Liver (tissue), 9 donors: ENCODE data around the gene CMTM7. TPM values are rescaled to one million over a fixed set of nuclear protein-coding genes. Genes with fewer than 3 reads are reported as not detected.

ENCODE experiments used
- DNase-seq: peaks from one replicate; pipeline ENCODE4 v3.0.0-alpha.2; 2017; ENCODE audit warnings: low spot score
- H3K27ac ChIP-seq, 2 donors: one replicate each; pipeline ENCODE4 v1.7.0; 2013; ENCODE audit warnings: inconsistent platforms in 2 of 2, low read length in 2 of 2, control low read depth in 1 of 2, low read depth in 1 of 2, mild to moderate bottlenecking in 1 of 2
- H3K27me3 ChIP-seq, 4 donors: one replicate each; pipeline versions ENCODE4 v1.6.1 to v1.7.0; 2013; ENCODE audit warnings: low read length in 3 of 4, inconsistent platforms in 1 of 4, mild to moderate bottlenecking in 1 of 4, moderate library complexity in 1 of 4; ENCODE audit not compliant: control insufficient read depth in 4 of 4, insufficient read depth in 4 of 4
- H3K36me3 ChIP-seq, 4 donors: one replicate each; pipeline versions ENCODE4 v1.6.1 to v1.7.0; 2013; ENCODE audit warnings: low read length in 3 of 4, mild to moderate bottlenecking in 3 of 4, low read depth in 1 of 4, moderate library complexity in 1 of 4; ENCODE audit not compliant: control insufficient read depth in 4 of 4, insufficient read depth in 3 of 4
- H3K4me1 ChIP-seq, 4 donors: one replicate each; pipeline versions ENCODE4 v1.6.1 to v1.7.0; 2013; ENCODE audit warnings: low read length in 3 of 4, mild to moderate bottlenecking in 3 of 4, moderate library complexity in 1 of 4; ENCODE audit not compliant: control insufficient read depth in 4 of 4, insufficient read depth in 4 of 4
- H3K4me3 ChIP-seq, 3 donors: one replicate each; pipeline versions ENCODE4 v1.6.1 to v1.7.0; 2013; ENCODE audit warnings: low read length in 3 of 3, control low read depth in 1 of 3, low read depth in 1 of 3, mild to moderate bottlenecking in 1 of 3
- H3K9ac ChIP-seq, 2 donors: one replicate each; pipeline ENCODE4 v1.7.0; 2013; ENCODE audit warnings: low read length in 2 of 2, mild to moderate bottlenecking in 2 of 2, moderate library complexity in 2 of 2, control low read depth in 1 of 2, low read depth in 1 of 2
- H3K9me3 ChIP-seq, 4 donors: one replicate each; pipeline versions ENCODE4 v1.6.1 to v1.7.0; 2013; ENCODE audit warnings: low read length in 3 of 4; ENCODE audit not compliant: control insufficient read depth in 4 of 4
- FOXA1 ChIP-seq: IDR thresholded peaks from 2 replicates; pipeline ENCODE4 v1.6.1; 2016; ENCODE audit warnings: antibody characterized with exemption
- FOXA2 ChIP-seq: IDR thresholded peaks from 2 replicates; pipeline ENCODE4 v1.6.1; 2016; ENCODE audit warnings: antibody characterized with exemption
- GABPA ChIP-seq, 2 donors: IDR thresholded peaks in 1 of 2; conservative IDR thresholded peaks in 1 of 2; 2 replicates each; pipeline ENCODE4 v1.6.1; 2016; ENCODE audit warnings: antibody characterized with exemption in 2 of 2, mild to moderate bottlenecking in 1 of 2, moderate library complexity in 1 of 2
- HNF4A ChIP-seq, 2 donors: conservative IDR thresholded peaks; 2 replicates each; pipeline ENCODE4 v1.6.1; 2016; ENCODE audit warnings: antibody characterized with exemption in 2 of 2, mild to moderate bottlenecking in 2 of 2
- HNF4G ChIP-seq: IDR thresholded peaks from 2 replicates; pipeline ENCODE4 v1.6.1; 2016; ENCODE audit warnings: antibody characterized with exemption
- JUND ChIP-seq, 2 donors: IDR thresholded peaks; 2 replicates each; pipeline ENCODE4 v1.6.1; 2016; ENCODE audit warnings: antibody characterized with exemption in 2 of 2
- NR2F2 ChIP-seq: IDR thresholded peaks from 2 replicates; pipeline ENCODE4 v1.6.1; 2016; ENCODE audit warnings: antibody characterized with exemption
- RAD21 ChIP-seq, 2 donors: IDR thresholded peaks; 2 replicates each; pipeline ENCODE4 v1.6.1; 2016; ENCODE audit warnings: antibody characterized with exemption in 2 of 2, mild to moderate bottlenecking in 2 of 2
- RXRA ChIP-seq, 2 donors: IDR thresholded peaks; 2 replicates each; pipeline ENCODE4 v1.6.1; 2017 to 2018; ENCODE audit warnings: antibody characterized with exemption in 2 of 2, mild to moderate bottlenecking in 1 of 2
- SP1 ChIP-seq: IDR thresholded peaks from 2 replicates; pipeline ENCODE4 v1.6.1; 2018; ENCODE audit warnings: antibody characterized with exemption, mild to moderate bottlenecking
- TAF1 ChIP-seq: conservative IDR thresholded peaks from 2 replicates; pipeline ENCODE4 v1.6.1; 2016; ENCODE audit warnings: antibody characterized with exemption, mild to moderate bottlenecking
- YY1 ChIP-seq: IDR thresholded peaks from 2 replicates; pipeline ENCODE4 v1.6.1; 2016; ENCODE audit warnings: antibody characterized with exemption, mild to moderate bottlenecking
- WGBS: extraction: QIAGEN DNeasy Blood & Tissue Kit; methylation state at CpG from one replicate; pipeline ENCODE4 v1.1.7; 2013; 5-methylcytosine and 5-hydroxymethylcytosine counted together
- polyA plus RNA-seq, 2 donors: library from polyadenylated mRNA; stranded (reverse) in 1 of 2; unstranded in 1 of 2; fragments of 200-250 nt in 1 of 2; fragments of >200 nt in 1 of 2; fragmentation: Nextera tagmentation in 1 of 2; extraction: Ambion mirVana in 1 of 2; gene quantifications; one replicate each; pipeline versions ENCODE4 v1.2.1 to v1.2.3, GENCODE V29; 2013 to 2015
- total RNA-seq, 2 donors: library from RNA; depleted of rRNA; stranded (reverse); fragments of >200 nt; gene quantifications; one replicate each; pipeline ENCODE4 v1.2.3, GENCODE V29; 2014
- TF ChIP-seq, protein P1 (sequence below): IDR thresholded peaks from 2 replicates; pipeline ENCODE4 v1.6.1; 2016; ENCODE audit warnings: antibody characterized with exemption
- TF ChIP-seq, protein P2 (sequence below): fragments of 150-350 bp; IDR thresholded peaks from 2 replicates; pipeline ENCODE4 v1.5.1; 2017; ENCODE audit warnings: improper control_type of control experiment, low read depth, low read length; ENCODE audit not compliant: missing input control
- TF ChIP-seq, protein P3 (sequence below): IDR thresholded peaks from 2 replicates; pipeline ENCODE4 v1.6.1; 2016; ENCODE audit warnings: antibody characterized with exemption
- TF ChIP-seq, protein P4 (sequence below): IDR thresholded peaks from 2 replicates; pipeline ENCODE4 v1.6.1; 2016; ENCODE audit warnings: antibody characterized with exemption, mild to moderate bottlenecking
- TF ChIP-seq, protein P5 (sequence below): IDR thresholded peaks from 2 replicates; pipeline ENCODE4 v1.6.1; 2016; ENCODE audit warnings: antibody characterized with exemption
- donor health status: healthy.
- donor health status: healthy.
- donor health status: healthy.
- donor health status: healthy.
- donor health status: healthy.

CMTM7 gene
- total and polyA plus RNA-seq, 4 donors, result 3.6 to 20.3 (median 4.1) TPM

DNA sequence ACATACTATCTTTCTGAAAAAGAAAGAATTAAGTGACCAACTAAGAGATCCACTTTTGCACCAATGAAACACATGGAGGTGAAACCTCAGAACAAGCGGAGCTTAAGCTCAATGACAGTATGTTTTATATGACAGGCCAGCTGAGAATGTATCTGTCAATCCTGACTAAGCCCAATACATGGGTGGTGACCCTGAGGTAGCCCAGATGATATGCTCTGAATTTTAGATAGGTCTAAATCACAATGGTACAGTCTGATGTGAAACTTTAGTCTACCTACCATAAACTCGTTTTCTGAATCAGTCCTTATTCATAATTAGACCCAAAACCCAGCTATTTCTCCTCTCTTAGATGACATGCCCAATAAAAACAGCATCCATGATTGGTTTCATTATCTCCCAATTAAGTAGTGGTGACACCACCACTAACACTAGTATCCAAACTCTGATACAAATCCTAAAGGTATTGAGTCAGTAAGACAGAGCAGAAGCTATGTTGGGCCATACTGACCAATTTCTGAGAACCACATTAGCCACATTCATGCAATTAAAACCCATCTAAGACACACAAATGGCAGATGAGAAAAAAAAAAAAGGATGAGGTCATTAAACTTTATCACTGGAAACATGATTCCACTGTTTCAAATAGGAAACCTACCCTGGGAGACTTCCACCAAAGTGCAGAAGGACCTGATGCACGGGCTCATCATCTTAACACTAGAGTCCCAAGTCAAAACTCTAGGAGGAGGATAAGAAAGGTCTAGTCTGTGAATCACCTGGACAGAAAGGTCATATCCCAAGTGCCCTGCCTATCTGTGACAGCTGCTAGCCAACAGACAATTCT, 90.4 kb downstream of the CMTM7 start:
- H3K9ac ChIP-seq, result no peak overlapping the region
- H3K4me1 ChIP-seq, result no peaks in the 10 kb centered on the region
- peaks cover 10 to 27% (median 20%) of the 10 kb centered on the region in 4 donors for H3K36me3 ChIP-seq
- 97% methylated on average over 3 of the region's 3 CpGs for WGBS
- TF ChIP-seq TAF1 (no peak), RAD21 (IDR thresholded peaks at IDR 0.05) (no peak), JUND (IDR thresholded peaks at IDR 0.05) (no peak), NR2F2 (no peak)
- TF ChIP-seq, protein P1, sequence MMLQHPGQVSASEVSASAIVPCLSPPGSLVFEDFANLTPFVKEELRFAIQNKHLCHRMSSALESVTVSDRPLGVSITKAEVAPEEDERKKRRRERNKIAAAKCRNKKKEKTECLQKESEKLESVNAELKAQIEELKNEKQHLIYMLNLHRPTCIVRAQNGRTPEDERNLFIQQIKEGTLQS, result no peak
- no peaks in the 10 kb centered on the region for H3K27me3 ChIP-seq
- DNase-seq, result no peak
- H3K27ac ChIP-seq, result no peak overlapping the region
- no peaks in the 10 kb centered on the region for H3K9me3 ChIP-seq
- no peak overlapping the region for H3K4me3 ChIP-seq

DNA sequence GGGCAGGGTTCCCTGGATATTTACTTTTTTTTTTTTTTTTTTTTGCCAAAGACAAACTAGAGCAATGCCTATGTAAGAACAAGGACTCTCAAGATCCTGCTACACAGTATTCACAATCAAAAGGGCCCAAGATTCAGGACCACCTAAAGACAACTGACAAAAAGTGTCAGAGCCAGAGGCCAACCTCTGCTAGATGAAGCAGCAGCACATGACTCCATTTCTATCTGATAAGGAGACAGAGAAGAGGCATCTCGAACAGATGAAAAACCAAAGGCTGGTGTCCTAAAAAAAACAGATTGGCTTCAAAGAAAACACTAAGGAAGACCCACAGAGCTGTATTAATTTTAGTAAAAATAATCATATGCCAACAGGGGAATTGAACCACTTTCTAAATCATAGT, 91.0 kb downstream of the CMTM7 start:
- Histone ChIP-seq H3K4me1 (no peaks in the 10 kb centered on the region), H3K27me3 (no peaks in the 10 kb centered on the region), H3K27ac (no peak overlapping the region), H3K9me3 (no peaks in the 10 kb centered on the region), H3K9ac (no peak overlapping the region), H3K36me3 (peaks cover 10 to 33% (median 23%) of the 10 kb centered on the region in 4 donors), H3K4me3 (no peak overlapping the region)
- 96% methylated on average over 1 of the region's 1 CpG for WGBS
- DNase-seq, result no peak
- TF ChIP-seq JUND (IDR thresholded peaks at IDR 0.05) (no peak), RXRA (IDR thresholded peaks at IDR 0.05) (no peak), HNF4G (no peak), TAF1 (no peak), SP1 (no peak)
- TF ChIP-seq, protein P2, sequence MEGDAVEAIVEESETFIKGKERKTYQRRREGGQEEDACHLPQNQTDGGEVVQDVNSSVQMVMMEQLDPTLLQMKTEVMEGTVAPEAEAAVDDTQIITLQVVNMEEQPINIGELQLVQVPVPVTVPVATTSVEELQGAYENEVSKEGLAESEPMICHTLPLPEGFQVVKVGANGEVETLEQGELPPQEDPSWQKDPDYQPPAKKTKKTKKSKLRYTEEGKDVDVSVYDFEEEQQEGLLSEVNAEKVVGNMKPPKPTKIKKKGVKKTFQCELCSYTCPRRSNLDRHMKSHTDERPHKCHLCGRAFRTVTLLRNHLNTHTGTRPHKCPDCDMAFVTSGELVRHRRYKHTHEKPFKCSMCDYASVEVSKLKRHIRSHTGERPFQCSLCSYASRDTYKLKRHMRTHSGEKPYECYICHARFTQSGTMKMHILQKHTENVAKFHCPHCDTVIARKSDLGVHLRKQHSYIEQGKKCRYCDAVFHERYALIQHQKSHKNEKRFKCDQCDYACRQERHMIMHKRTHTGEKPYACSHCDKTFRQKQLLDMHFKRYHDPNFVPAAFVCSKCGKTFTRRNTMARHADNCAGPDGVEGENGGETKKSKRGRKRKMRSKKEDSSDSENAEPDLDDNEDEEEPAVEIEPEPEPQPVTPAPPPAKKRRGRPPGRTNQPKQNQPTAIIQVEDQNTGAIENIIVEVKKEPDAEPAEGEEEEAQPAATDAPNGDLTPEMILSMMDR, result no peak
- TF ChIP-seq, protein P3, sequence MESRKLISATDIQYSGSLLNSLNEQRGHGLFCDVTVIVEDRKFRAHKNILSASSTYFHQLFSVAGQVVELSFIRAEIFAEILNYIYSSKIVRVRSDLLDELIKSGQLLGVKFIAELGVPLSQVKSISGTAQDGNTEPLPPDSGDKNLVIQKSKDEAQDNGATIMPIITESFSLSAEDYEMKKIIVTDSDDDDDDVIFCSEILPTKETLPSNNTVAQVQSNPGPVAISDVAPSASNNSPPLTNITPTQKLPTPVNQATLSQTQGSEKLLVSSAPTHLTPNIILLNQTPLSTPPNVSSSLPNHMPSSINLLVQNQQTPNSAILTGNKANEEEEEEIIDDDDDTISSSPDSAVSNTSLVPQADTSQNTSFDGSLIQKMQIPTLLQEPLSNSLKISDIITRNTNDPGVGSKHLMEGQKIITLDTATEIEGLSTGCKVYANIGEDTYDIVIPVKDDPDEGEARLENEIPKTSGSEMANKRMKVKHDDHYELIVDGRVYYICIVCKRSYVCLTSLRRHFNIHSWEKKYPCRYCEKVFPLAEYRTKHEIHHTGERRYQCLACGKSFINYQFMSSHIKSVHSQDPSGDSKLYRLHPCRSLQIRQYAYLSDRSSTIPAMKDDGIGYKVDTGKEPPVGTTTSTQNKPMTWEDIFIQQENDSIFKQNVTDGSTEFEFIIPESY, result no peak

DNA sequence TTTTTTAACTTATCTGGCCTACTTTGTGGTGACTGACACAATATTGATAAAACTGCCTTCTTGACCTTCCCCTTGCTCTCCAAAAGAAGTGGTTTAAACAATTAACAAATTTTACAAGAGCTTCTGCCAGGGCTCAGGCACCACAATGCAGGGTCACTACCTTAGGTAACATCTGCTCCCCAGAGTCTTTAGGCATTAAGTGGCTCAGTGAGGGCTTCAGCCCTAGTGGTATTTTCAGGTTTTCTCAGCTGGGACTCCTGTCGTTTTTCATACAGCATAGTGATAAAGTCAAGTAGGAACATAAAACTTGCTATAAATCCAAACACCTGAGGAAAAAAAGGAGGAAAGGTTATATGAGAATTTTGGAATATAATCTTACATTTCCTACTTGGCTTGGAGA, 92.1 kb downstream of the CMTM7 start:
- no peaks in the 10 kb centered on the region for H3K4me1 ChIP-seq
- H3K9me3 ChIP-seq, result no peaks in the 10 kb centered on the region
- no peak overlapping the region for H3K9ac ChIP-seq
- 75% methylated on average over 1 of the region's 1 CpG for WGBS
- peaks cover 10 to 38% (median 25%) of the 10 kb centered on the region in 4 donors for H3K36me3 ChIP-seq
- H3K4me3 ChIP-seq, result no peak overlapping the region
- no peak overlapping the region for H3K27ac ChIP-seq
- no peaks in the 10 kb centered on the region for H3K27me3 ChIP-seq
- no peak for DNase-seq
- TF ChIP-seq GABPA (IDR thresholded peaks at IDR 0.05 in 1 of 2, conservative IDR thresholded peaks at IDR 0.05 in 1 of 2) (no peak), FOXA1 (no peak), FOXA2 (no peak), SP1 (no peak), YY1 (no peak), NR2F2 (no peak), JUND (IDR thresholded peaks at IDR 0.05) (no peak), RXRA (IDR thresholded peaks at IDR 0.05) (no peak), RAD21 (IDR thresholded peaks at IDR 0.05) (no peak), HNF4A (conservative IDR thresholded peaks at IDR 0.05) (no peak)
- TF ChIP-seq, protein P4, sequence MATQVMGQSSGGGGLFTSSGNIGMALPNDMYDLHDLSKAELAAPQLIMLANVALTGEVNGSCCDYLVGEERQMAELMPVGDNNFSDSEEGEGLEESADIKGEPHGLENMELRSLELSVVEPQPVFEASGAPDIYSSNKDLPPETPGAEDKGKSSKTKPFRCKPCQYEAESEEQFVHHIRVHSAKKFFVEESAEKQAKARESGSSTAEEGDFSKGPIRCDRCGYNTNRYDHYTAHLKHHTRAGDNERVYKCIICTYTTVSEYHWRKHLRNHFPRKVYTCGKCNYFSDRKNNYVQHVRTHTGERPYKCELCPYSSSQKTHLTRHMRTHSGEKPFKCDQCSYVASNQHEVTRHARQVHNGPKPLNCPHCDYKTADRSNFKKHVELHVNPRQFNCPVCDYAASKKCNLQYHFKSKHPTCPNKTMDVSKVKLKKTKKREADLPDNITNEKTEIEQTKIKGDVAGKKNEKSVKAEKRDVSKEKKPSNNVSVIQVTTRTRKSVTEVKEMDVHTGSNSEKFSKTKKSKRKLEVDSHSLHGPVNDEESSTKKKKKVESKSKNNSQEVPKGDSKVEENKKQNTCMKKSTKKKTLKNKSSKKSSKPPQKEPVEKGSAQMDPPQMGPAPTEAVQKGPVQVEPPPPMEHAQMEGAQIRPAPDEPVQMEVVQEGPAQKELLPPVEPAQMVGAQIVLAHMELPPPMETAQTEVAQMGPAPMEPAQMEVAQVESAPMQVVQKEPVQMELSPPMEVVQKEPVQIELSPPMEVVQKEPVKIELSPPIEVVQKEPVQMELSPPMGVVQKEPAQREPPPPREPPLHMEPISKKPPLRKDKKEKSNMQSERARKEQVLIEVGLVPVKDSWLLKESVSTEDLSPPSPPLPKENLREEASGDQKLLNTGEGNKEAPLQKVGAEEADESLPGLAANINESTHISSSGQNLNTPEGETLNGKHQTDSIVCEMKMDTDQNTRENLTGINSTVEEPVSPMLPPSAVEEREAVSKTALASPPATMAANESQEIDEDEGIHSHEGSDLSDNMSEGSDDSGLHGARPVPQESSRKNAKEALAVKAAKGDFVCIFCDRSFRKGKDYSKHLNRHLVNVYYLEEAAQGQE, result no peak
- TF ChIP-seq, protein P2, result no peak
- TF ChIP-seq, protein P5, sequence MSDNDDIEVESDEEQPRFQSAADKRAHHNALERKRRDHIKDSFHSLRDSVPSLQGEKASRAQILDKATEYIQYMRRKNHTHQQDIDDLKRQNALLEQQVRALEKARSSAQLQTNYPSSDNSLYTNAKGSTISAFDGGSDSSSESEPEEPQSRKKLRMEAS, result no peak
